SK-N-MC (cell line): Measurements from ENCODE around the gene CLNK.

Experiments used
- DNase-seq: peaks from one replicate; pipeline ENCODE4 v3.0.0-alpha.2; 2011; ENCODE audit warnings: low read depth, low spot score
- H3K27ac ChIP-seq: fragments of 200-600 bp; sonication (generic); 2 replicates; pipeline ENCODE4 v1.5.1; 2016; ENCODE audit warnings: mixed run types
- H3K36me3 ChIP-seq: fragments of 200-600 bp; sonication (generic); 2 replicates; pipeline ENCODE4 v1.6.1; 2017; ENCODE audit warnings: antibody characterized with exemption, low read length, mixed read lengths; ENCODE audit not compliant: insufficient read depth
- H3K4me3 ChIP-seq: fragments of 200-600 bp; sonication (generic); 2 replicates; pipeline ENCODE4 v1.5.1; 2016
- H3K9ac ChIP-seq: fragments of 200-600 bp; sonication (generic); 2 replicates; pipeline ENCODE4 v1.8.0; 2017; ENCODE audit warnings: mixed run types, mixed read lengths; ENCODE audit not compliant: insufficient read length
- H3K9me3 ChIP-seq: fragments of 200-600 bp; sonication (generic); 2 replicates; pipeline ENCODE4 v1.6.1; 2017; ENCODE audit warnings: low read depth, mild to moderate bottlenecking, antibody characterized with exemption, low read length, moderate library complexity, mixed read lengths
- EZH2 ChIP-seq: fragments of 200-600 bp; sonication (generic); IDR thresholded peaks from one replicate; pipeline ENCODE4 v1.6.1; 2017; ENCODE audit warnings: antibody characterized with exemption
- FOXP2 ChIP-seq: optimal IDR thresholded peaks from 2 replicates; pipeline ENCODE3; 2011; ENCODE audit warnings: mild to moderate bottlenecking, moderate library complexity; ENCODE audit not compliant: insufficient read depth; ENCODE audit errors: extremely low read length, control extremely low read depth
- POLR2AphosphoS5 ChIP-seq: IDR thresholded peaks from 2 replicates; pipeline ENCODE4 v1.6.1; 2012; ENCODE audit warnings: mild to moderate bottlenecking, low read depth, low read length, borderline replicate concordance

CLNK gene

DNA sequence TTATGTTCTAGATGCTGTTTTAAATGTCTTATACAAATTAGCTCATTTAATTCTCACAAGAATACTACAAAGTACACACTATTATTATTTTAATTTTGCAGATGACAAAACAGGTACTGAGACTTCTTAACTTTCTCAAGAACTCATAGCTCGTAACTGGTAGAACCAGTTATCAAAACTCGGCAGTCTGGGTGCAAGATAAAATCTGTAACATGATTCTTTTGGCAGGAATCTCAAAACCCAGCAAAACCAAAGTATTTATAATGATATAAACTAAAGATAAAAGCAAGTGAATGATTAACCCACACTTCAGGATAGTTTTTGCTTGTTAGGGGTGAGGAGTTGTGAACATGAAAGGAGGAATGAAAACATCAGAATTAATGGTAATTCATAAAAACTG, 27.6 kb downstream of the CLNK start:
- H3K9me3 ChIP-seq: no peaks in the 10 kb centered on the region
- H3K9ac ChIP-seq: no peak overlapping the region
- no peaks in the 10 kb centered on the region for H3K36me3 ChIP-seq
- DNase-seq: no peak
- no peak overlapping the region for H3K4me3 ChIP-seq
- TF ChIP-seq FOXP2 (no peak), EZH2 (no peak), POLR2AphosphoS5 (no peak)
- no peak overlapping the region for H3K27ac ChIP-seq

DNA sequence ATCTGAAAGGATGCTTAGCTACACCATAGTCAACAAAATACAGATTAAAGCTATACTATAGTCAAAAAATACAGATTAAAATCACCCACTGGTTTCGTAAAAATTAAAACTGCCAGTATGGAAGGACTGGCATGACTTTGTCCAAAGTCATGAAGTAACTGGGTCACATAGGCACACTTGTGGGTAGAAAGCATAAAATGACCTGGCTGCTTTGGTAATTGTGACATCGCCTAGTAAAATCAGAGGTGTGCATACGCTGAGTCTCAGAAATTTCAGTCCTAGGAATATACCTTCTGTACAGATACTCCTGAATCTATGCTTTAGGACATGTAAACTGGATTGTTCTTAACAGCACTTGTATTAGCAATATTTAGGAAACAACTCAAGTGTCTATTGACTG, 28.1 kb downstream of the CLNK start:
- TF ChIP-seq EZH2: no peak
- no peak for TF ChIP-seq FOXP2
- TF ChIP-seq POLR2AphosphoS5: no peak

GRCh38 chr4:10655968-10656367, 28.6 kb downstream of the CLNK start:
- Histone ChIP-seq H3K9me3 (no peaks in the 10 kb centered on the region), H3K9ac (no peak overlapping the region), H3K27ac (no peak overlapping the region), H3K4me3 (no peak overlapping the region), H3K36me3 (no peaks in the 10 kb centered on the region)
- no peak for DNase-seq
- TF ChIP-seq POLR2AphosphoS5 (no peak), FOXP2 (no peak), EZH2 (no peak)

More for the DNA sequence above, 28.1 kb downstream of the CLNK start:
- Histone ChIP-seq H3K4me3 (no peak overlapping the region), H3K36me3 (no peaks in the 10 kb centered on the region), H3K27ac (no peak overlapping the region), H3K9ac (no peak overlapping the region), H3K9me3 (no peaks in the 10 kb centered on the region)
- DNase-seq: no peak

DNA sequence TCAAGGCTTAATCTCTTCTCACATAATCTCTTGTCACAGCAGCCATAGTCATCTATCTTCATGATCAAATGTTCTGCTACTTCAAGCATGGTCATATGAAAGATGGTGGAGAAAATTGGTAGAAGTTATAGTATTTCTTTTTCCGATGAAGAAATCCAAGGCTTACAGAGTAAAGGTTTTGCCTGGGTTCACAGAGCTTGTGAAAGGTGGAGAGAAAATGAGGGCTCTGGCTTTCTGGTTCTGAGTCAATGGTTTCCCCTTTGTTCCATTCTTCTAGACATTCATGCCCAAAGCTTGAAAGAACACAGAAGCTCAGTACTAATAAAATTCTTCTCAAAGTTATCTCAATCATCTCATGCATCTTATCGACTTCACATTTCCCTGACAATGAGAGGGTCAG, 36.1 kb downstream of the CLNK start:
- TF ChIP-seq POLR2AphosphoS5: no peak
- TF ChIP-seq EZH2: no peak
- no peak for TF ChIP-seq FOXP2
- H3K36me3 ChIP-seq: no peaks in the 10 kb centered on the region
- no peak for DNase-seq
- H3K9me3 ChIP-seq: no peaks in the 10 kb centered on the region
- H3K9ac ChIP-seq: no peak overlapping the region
- no peak overlapping the region for H3K27ac ChIP-seq
- H3K4me3 ChIP-seq: no peak overlapping the region

- no peak overlapping the region for H3K4me3 ChIP-seq
- DNase-seq: no peak
- no peaks in the 10 kb centered on the region for H3K36me3 ChIP-seq
- TF ChIP-seq POLR2AphosphoS5 (no peak), FOXP2 (no peak), EZH2 (no peak)
- no peak overlapping the region for H3K27ac ChIP-seq
- H3K9me3 ChIP-seq: no peaks in the 10 kb centered on the region
- H3K9ac ChIP-seq: no peak overlapping the region
Measured at GRCh38 chr4:10647846-10648245, 36.7 kb downstream of the CLNK start.

GRCh38 chr4:10643600-10644425, 40.8 kb downstream of the CLNK start:
- H3K27ac ChIP-seq: no peak overlapping the region
- no peak overlapping the region for H3K9ac ChIP-seq
- H3K4me3 ChIP-seq: no peak overlapping the region
- H3K36me3 ChIP-seq: no peaks in the 10 kb centered on the region
- no peak for DNase-seq
- TF ChIP-seq EZH2 (no peak), POLR2AphosphoS5 (no peak), FOXP2 (no peak)
- no peaks in the 10 kb centered on the region for H3K9me3 ChIP-seq

- no peak overlapping the region for H3K4me3 ChIP-seq
- DNase-seq: no peak
- H3K9ac ChIP-seq: no peak overlapping the region
- H3K9me3 ChIP-seq: no peaks in the 10 kb centered on the region
- TF ChIP-seq POLR2AphosphoS5: no peak
- no peak for TF ChIP-seq EZH2
- no peak for TF ChIP-seq FOXP2
- no peak overlapping the region for H3K27ac ChIP-seq
- H3K36me3 ChIP-seq: no peaks in the 10 kb centered on the region
Measured at GRCh38 chr4:10640561-10641201, 43.9 kb downstream of the CLNK start.

GRCh38 chr4:10639664-10640063, 44.9 kb downstream of the CLNK start:
- no peaks in the 10 kb centered on the region for H3K9me3 ChIP-seq
- H3K4me3 ChIP-seq: no peak overlapping the region
- H3K9ac ChIP-seq: no peak overlapping the region
- no peak for DNase-seq
- no peak overlapping the region for H3K27ac ChIP-seq
- H3K36me3 ChIP-seq: no peaks in the 10 kb centered on the region
- TF ChIP-seq FOXP2 (no peak), EZH2 (no peak), POLR2AphosphoS5 (no peak)

DNA sequence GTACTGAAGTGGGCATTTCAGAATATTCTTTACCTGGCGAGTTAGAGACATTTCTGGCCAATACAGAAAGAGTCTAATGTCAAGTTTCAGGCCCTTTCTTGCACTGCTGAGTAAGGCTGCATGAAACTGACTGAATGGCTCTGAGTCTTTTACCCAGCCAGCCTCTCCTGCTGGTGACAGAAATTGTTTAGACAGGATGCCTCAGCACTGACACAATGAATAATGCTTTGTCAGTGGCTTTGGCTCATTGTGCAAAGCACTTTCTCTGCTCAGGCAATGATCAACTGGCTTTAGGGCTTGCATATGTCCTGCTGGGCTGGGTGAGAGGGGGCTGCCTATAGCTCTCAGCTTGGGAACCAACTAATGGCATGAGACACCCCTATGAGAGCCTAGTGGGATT, 45.5 kb downstream of the CLNK start:
- Histone ChIP-seq H3K4me3 (no peak overlapping the region), H3K9ac (no peak overlapping the region), H3K27ac (no peak overlapping the region), H3K36me3 (no peaks in the 10 kb centered on the region), H3K9me3 (no peaks in the 10 kb centered on the region)
- DNase-seq: no peak
- no peak for TF ChIP-seq FOXP2
- TF ChIP-seq POLR2AphosphoS5: no peak
- TF ChIP-seq EZH2: no peak
